Mesodermal cell (in vitro differentiated cells): ENCODE measurements around the gene SVOPL.

Source experiments
- H3K27ac ChIP-seq: 2 replicates; pipeline ENCODE4 v1.7.0; 2013; ENCODE audit warnings: mild to moderate bottlenecking, low read depth, low read length, moderate library complexity; ENCODE audit not compliant: severe bottlenecking
- H3K36me3 ChIP-seq: 2 replicates; pipeline ENCODE4 v1.7.1; 2013; ENCODE audit warnings: mild to moderate bottlenecking, low read length, moderate library complexity; ENCODE audit not compliant: control insufficient read depth, insufficient read depth
- H3K4me1 ChIP-seq: one replicate; pipeline ENCODE4 v1.7.1; 2013; ENCODE audit warnings: mild to moderate bottlenecking, low read length; ENCODE audit not compliant: insufficient read depth, control insufficient read depth, poor library complexity, severe bottlenecking
- H3K4me3 ChIP-seq: 2 replicates; pipeline ENCODE4 v1.7.0; 2013; ENCODE audit warnings: low read length, control low read depth, mild to moderate bottlenecking; ENCODE audit not compliant: insufficient read depth, poor library complexity, severe bottlenecking; ENCODE audit errors: extremely low read depth
- H3K9me3 ChIP-seq: 2 replicates; pipeline ENCODE4 v1.7.1; 2013; ENCODE audit warnings: mild to moderate bottlenecking, low read length, moderate library complexity; ENCODE audit not compliant: control insufficient read depth
- WGBS, 2 experiments: methylation state at CpG; one replicate each; pipeline ENCODE4 v1.1.5; 2013; ENCODE audit warnings: missing lambda C conversion rate in 2 of 2; ENCODE audit not compliant: insufficient coverage in 2 of 2; 5-methylcytosine and 5-hydroxymethylcytosine counted together

SVOPL gene

GRCh38 chr7:138626846-138627245 is 74.3 kb downstream of the SVOPL start:
- H3K27ac ChIP-seq, result no peak overlapping the region
- H3K9me3 ChIP-seq, result no peaks in the 10 kb centered on the region
- no peaks in the 10 kb centered on the region for H3K4me1 ChIP-seq
- H3K4me3 ChIP-seq, result no peak overlapping the region
- WGBS, 2 experiments, result 100% methylated on average over 1 of the region's 2 CpGs; no CpG with 5 or more reads in 1 of the 2 experiments
- H3K36me3 ChIP-seq, result no peaks in the 10 kb centered on the region

GRCh38 chr7:138625849-138626230 is 75.3 kb downstream of the SVOPL start:
- H3K36me3 ChIP-seq, result no peaks in the 10 kb centered on the region
- 77% methylated on average over 3 to 5 of the region's 5 CpGs for WGBS, 2 experiments
- H3K4me3 ChIP-seq, result no peak overlapping the region
- no peaks in the 10 kb centered on the region for H3K4me1 ChIP-seq
- no peak overlapping the region for H3K27ac ChIP-seq
- H3K9me3 ChIP-seq, result no peaks in the 10 kb centered on the region

GRCh38 chr7:138625084-138625848 is 75.9 kb downstream of the SVOPL start:
- WGBS, 2 experiments, result 100% methylated on average over 1 of the region's 3 CpGs; no CpG with 5 or more reads in 1 of the 2 experiments
- H3K27ac ChIP-seq, result no peak overlapping the region
- no peaks in the 10 kb centered on the region for H3K4me1 ChIP-seq
- H3K9me3 ChIP-seq, result no peaks in the 10 kb centered on the region
- no peak overlapping the region for H3K4me3 ChIP-seq
- H3K36me3 ChIP-seq, result no peaks in the 10 kb centered on the region

- H3K27ac ChIP-seq, result no peak overlapping the region
- no peaks in the 10 kb centered on the region for H3K36me3 ChIP-seq
- H3K4me3 ChIP-seq, result no peak overlapping the region
- H3K9me3 ChIP-seq, result no peaks in the 10 kb centered on the region
- H3K4me1 ChIP-seq, result no peaks in the 10 kb centered on the region
- WGBS, 2 experiments, result no CpG with 5 or more reads among the region's 1 CpG
Observed at GRCh38 chr7:138622841-138623240, 78.3 kb downstream of the SVOPL start.

- Histone ChIP-seq H3K9me3 (no peaks in the 10 kb centered on the region), H3K4me1 (no peaks in the 10 kb centered on the region), H3K27ac (no peak overlapping the region), H3K36me3 (no peaks in the 10 kb centered on the region), H3K4me3 (no peak overlapping the region)
Observed at GRCh38 chr7:138618933-138619332, 82.2 kb downstream of the SVOPL start.

GRCh38 chr7:138618506-138618905 is 82.7 kb downstream of the SVOPL start:
- no peak overlapping the region for H3K27ac ChIP-seq
- H3K36me3 ChIP-seq, result no peaks in the 10 kb centered on the region
- 89 to 97% methylated on average over 10 of the region's 10 CpGs for WGBS, 2 experiments
- H3K4me3 ChIP-seq, result no peak overlapping the region
- no peaks in the 10 kb centered on the region for H3K4me1 ChIP-seq
- no peaks in the 10 kb centered on the region for H3K9me3 ChIP-seq

GRCh38 chr7:138616085-138616484 is 85.1 kb downstream of the SVOPL start:
- H3K27ac ChIP-seq, result no peak overlapping the region
- H3K36me3 ChIP-seq, result no peaks in the 10 kb centered on the region
- H3K4me1 ChIP-seq, result no peaks in the 10 kb centered on the region
- no peak overlapping the region for H3K4me3 ChIP-seq
- H3K9me3 ChIP-seq, result no peaks in the 10 kb centered on the region
- 86 to 90% methylated on average over 2 of the region's 6 CpGs for WGBS, 2 experiments

- Histone ChIP-seq H3K36me3 (no peaks in the 10 kb centered on the region), H3K27ac (no peak overlapping the region), H3K4me1 (no peaks in the 10 kb centered on the region), H3K9me3 (no peaks in the 10 kb centered on the region), H3K4me3 (no peak overlapping the region)
- 100% methylated on average over 2 of the region's 2 CpGs for WGBS, 2 experiments
Observed at GRCh38 chr7:138613630-138614029, 87.5 kb downstream of the SVOPL start.

- Histone ChIP-seq H3K27ac (no peak overlapping the region), H3K4me3 (no peak overlapping the region), H3K36me3 (no peaks in the 10 kb centered on the region), H3K9me3 (peaks cover 9% of the 10 kb centered on the region), H3K4me1 (no peaks in the 10 kb centered on the region)
- 83 to 93% methylated on average over 3 of the region's 7 CpGs for WGBS, 2 experiments
Observed at GRCh38 chr7:138610671-138611170, 90.4 kb downstream of the SVOPL start.

- H3K27ac ChIP-seq, result no peak overlapping the region
- WGBS, 2 experiments, result 91 to 97% methylated on average over 9 to 10 of the region's 12 CpGs
Observed at GRCh38 chr7:138608275-138608674, 92.9 kb downstream of the SVOPL start.

More at GRCh38 chr7:138608275-138608674, 92.9 kb downstream of the SVOPL start:
- no peak overlapping the region for H3K4me3 ChIP-seq
- H3K4me1 ChIP-seq, result no peaks in the 10 kb centered on the region
- H3K36me3 ChIP-seq, result no peaks in the 10 kb centered on the region
- peaks cover 11% of the 10 kb centered on the region for H3K9me3 ChIP-seq
